ES-I3 (cell line): ENCODE data around the gene CLPX.
"Not testable (repeated sequence)": the region's sequence is repeated elsewhere in the genome, so short reads cannot be mapped to it uniquely, and the experiment has no call there.

Experiments used
- H3K36me3 ChIP-seq: 2 replicates; pipeline ENCODE4 v1.6.1; 2013; ENCODE audit warnings: mild to moderate bottlenecking, low read length, control low read depth, moderate library complexity; ENCODE audit not compliant: insufficient read depth
- H3K4me1 ChIP-seq: 2 replicates; pipeline ENCODE4 v1.6.1; 2013; ENCODE audit warnings: mild to moderate bottlenecking, control low read depth, low read length; ENCODE audit not compliant: insufficient read depth
- H3K9ac ChIP-seq: 2 replicates; pipeline ENCODE4 v1.6.1; 2013; ENCODE audit warnings: low read depth, mild to moderate bottlenecking, low read length, moderate library complexity
- H3K9me3 ChIP-seq: 2 replicates; pipeline ENCODE4 v1.6.1; 2013; ENCODE audit warnings: mild to moderate bottlenecking, low read length, moderate library complexity; ENCODE audit not compliant: control insufficient read depth, insufficient read depth

Gene CLPX

DNA sequence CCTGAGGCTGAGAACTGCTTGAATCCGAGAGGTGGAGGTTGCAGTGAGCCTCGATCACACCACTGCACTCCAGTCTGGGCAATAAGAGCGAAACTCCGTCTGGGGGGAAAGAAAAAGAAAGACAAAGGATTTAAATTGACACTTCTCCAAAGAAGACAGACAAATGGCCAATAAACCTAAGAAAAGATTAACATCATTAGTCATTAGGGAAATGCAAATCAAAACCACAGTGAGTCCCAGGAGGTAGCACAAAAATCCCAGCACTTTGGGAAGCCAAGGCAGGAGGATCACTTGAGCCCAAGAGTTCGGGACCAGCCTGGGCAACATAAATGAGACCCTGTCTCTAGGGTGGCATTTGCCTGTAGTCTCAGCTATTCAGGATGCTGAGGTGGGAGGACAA lies 12.6 kb downstream of the CLPX start:
- Histone ChIP-seq H3K4me1 (no peaks in the 10 kb centered on the region), H3K9me3 (no peaks in the 10 kb centered on the region), H3K9ac (no peak overlapping the region), H3K36me3 (no peaks in the 10 kb centered on the region; the same call in 1 of the 2 replicates)

DNA sequence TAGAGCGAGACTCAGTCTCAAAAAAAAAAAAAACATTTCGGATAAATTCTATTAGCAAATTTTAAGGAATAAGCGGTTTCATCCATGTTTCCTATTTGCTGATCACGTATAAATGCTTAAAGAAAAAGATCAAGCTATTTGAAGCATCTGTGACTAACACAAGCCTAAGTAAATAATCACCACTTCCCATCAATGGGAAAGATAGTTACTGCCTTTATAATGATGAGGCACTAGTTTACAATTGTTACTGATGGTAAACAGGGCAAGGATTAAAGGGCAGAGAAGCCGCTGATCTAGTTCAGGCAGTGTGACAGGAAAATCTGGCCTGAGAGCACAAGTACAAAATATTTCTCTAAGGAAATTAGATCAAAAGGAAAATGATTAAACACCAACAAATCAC lies 13.7 kb downstream of the CLPX start:
- Histone ChIP-seq H3K9me3 (no peaks in the 10 kb centered on the region), H3K9ac (no peak overlapping the region), H3K36me3 (no peaks in the 10 kb centered on the region; the same call in 1 of the 2 replicates), H3K4me1 (no peaks in the 10 kb centered on the region)

DNA sequence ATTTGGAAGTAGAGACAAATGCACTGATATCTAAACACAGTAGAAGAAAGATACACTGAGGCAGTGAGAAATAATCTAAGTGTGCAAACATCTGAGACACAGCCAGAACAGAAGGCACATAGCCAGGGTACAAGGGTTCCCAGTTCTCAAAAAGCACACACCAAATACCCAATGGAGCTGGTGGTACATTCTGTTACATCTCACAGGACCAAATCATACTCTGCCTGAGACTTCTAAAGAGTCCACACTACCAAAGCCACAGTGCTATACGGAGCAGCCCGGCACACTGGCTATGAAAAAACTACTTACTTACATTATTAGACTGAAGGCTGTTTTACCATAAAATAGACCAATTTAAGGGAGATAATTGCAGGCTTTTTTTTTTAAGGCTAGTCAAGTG lies 19.3 kb downstream of the CLPX start:
- H3K9ac ChIP-seq: no peak overlapping the region
- H3K9me3 ChIP-seq: no peaks in the 10 kb centered on the region
- H3K4me1 ChIP-seq: no peaks in the 10 kb centered on the region
- no peaks in the 10 kb centered on the region; the same call in 1 of the 2 replicates for H3K36me3 ChIP-seq

DNA sequence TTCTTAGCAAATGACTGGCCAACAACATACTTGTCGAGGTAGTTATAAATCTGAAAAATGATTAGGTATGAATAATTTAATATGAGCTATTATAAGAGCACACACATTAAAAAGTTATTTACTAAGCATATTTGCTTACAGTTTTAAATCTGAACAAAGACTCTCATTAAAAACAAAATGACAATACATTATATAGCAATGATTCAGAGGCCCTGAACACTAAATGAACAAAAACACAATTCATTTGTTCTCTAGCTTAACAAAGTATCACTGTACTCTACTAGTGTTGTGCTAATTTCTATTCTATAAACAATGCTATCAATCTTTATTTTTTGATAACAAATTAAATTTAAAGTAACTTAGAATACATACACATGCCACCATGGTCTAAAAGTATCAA lies 21.0 kb downstream of the CLPX start:
- H3K4me1 ChIP-seq: no peaks in the 10 kb centered on the region
- no peak overlapping the region for H3K9ac ChIP-seq
- H3K36me3 ChIP-seq: no peaks in the 10 kb centered on the region; the same call in 1 of the 2 replicates
- H3K9me3 ChIP-seq: no peaks in the 10 kb centered on the region

DNA sequence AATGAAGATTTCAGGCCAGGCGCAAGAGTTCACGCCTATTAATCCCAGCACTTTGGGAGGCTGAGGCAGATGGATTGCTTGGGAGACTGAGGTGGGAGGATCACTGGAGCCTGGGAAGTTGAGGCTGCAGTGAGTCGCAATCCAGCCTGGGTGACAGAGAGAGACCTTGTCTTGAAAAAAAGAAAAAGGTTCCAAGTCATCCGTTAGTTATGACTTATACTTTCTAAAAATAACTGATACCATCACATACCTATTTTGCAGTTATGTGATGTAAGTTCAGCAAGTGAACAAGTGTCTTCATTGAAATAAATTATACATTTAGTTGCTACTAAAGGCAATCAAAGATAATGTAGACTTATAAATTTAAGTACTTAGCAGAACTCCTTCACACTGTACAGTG lies 22.1 kb downstream of the CLPX start:
- Histone ChIP-seq H3K9me3 (no peaks in the 10 kb centered on the region), H3K4me1 (no peaks in the 10 kb centered on the region), H3K36me3 (no peaks in the 10 kb centered on the region; the same call in 1 of the 2 replicates), H3K9ac (no peak overlapping the region)

DNA sequence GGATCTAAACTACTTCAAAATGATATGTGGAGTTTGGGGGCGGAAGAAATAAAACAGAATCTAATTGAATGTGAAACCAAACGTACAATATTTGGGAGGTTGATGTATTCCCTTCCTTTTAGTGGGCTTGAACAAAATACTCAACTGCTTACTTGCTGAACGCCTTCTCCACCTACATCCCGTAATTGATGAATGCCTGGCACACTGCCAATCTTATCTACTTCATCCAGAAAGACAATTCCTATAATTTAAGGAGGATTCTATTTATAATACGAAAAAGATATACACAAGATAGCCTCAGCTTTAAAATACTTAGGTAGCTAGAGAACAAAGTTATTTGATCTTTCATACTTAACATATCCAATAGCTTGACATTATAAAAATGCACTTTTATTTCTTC lies 28.4 kb downstream of the CLPX start:
- Histone ChIP-seq H3K9me3 (no peaks in the 10 kb centered on the region), H3K4me1 (no peaks in the 10 kb centered on the region), H3K36me3 (peaks cover 8% of the 10 kb centered on the region), H3K9ac (no peak overlapping the region)

DNA sequence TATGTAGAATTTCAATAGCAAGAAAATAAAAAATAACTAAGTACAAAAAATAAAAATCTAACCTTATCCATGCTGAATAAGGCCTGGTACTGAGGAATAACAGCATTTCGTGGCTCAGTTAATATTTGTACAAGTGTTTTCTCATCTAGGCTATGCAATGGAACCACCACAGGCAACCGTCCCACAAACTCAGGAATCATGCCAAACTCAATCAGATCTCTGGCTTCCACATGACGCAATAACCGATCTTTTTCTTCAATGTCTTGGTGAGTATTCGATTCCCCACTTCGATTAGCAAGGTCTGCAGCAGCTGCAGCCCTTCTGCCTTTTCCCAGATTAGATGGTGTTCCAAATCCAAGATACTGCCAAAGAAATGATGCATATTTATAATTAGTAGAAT lies 30.4 kb downstream of the CLPX start:
- H3K36me3 ChIP-seq: peaks cover 8% of the 10 kb centered on the region
- no peaks in the 10 kb centered on the region for H3K4me1 ChIP-seq
- H3K9ac ChIP-seq: no peak overlapping the region
- H3K9me3 ChIP-seq: no peaks in the 10 kb centered on the region

DNA sequence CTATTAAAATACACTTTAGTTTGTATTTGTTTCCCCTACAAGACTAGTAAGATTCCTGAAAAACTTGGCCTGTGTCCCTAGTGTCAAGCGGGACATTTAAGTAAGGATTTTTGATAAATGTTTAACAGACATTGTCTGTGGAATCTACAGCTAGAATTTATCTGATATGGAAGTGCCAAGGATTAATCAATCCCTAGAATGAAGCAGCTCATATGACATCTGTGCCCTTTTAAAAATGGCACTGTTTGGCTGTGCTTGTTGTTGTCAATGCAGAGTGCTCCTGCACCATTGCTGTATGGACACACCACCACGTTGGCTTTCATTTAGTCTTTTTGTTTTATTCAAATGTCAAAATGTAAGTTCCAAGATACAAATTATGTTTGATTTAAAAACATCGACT lies 37.2 kb downstream of the CLPX start:
- Histone ChIP-seq H3K9ac (no peak overlapping the region), H3K4me1 (no peaks in the 10 kb centered on the region), H3K9me3 (no peaks in the 10 kb centered on the region), H3K36me3 (no peaks in the 10 kb centered on the region; the same call in 1 of the 2 replicates)

DNA sequence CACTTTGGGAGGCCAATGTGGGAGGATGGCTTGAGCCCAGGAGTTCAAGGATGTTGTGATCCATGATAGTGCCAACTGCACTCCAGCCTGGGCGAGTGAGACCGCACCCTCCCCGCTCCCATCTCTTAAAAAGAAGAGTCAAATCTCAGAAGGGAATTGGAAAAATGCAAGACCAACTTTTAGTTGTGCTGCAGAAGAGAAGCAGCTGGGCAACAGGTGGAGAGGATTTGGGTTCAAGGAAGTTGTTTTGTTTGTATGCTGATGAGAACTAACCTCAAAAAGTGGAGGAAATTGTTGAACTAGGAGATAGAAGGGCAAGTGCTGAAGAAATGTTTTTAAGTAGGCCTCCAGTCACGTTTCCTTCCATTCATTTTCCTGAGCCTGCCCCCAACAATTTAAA lies 38.7 kb downstream of the CLPX start:
- Histone ChIP-seq H3K9ac (no peak overlapping the region), H3K36me3 (no peaks in the 10 kb centered on the region; the same call in 1 of the 2 replicates), H3K4me1 (no peaks in the 10 kb centered on the region), H3K9me3 (no peaks in the 10 kb centered on the region)

DNA sequence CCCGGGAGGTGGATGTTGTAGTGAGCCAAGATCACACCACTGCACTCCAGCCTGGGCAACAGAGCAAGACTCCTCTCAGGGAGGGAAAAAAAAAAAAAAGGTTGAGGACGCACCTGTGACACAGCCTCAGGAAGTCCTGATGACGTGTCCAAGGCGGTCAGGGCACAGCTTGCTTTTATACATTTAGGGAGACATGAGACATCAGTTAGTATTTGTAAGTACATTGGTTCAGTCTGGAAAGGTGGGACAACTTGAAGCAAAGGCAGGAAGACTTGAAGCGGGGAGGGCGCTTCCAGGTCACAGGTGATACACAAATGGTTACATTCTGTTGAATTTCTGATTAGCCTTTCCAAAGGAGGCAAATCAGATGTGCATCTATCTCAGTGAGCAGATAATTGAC lies 46.5 kb downstream of the CLPX start:
- H3K4me1 ChIP-seq, H3K36me3 ChIP-seq, H3K9ac ChIP-seq: not testable (repeated sequence)
- peaks cover 14% of the 10 kb centered on the region for H3K9me3 ChIP-seq

DNA sequence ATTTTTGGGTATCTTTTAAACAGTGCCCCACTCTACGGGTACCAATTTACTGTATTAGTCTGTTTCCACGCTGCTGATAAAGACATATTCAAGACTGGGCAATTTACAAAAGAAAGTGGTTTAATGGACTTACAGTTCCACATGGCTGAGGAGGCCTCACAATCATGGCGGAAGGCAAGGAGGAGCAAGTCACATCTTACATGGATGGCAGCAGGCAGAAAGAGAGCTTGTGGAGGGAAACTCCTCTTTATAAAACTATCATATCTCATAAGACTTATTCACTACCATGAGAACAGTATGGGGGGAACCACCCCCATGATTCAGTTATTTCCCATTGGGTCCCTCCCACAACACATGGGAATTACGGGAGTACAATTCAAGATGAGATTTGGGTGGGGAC lies 47.2 kb downstream of the CLPX start:
- not testable (repeated sequence) for H3K9ac ChIP-seq, H3K4me1 ChIP-seq, H3K36me3 ChIP-seq
- peaks cover 14% of the 10 kb centered on the region for H3K9me3 ChIP-seq

DNA sequence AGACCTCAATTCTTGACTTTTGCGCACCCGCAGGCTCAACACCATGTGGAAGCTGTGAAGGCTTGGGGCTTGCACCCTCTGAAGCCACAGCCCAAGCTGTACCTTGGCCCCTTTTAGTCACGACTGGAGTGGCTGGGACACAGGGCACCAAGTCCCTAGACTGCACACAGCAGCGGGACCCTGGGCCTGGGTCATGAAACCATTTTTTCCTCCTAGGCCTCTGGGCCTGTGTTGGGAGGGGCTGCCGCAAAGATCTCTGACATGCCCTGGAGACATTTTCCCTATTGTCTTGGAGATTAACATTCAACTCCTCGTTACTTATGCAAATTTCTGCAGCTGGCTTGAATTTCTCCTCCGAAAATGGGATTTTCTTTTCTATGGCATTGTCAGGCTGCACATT lies 48.1 kb downstream of the CLPX start:
- not testable (repeated sequence) for H3K4me1 ChIP-seq, H3K36me3 ChIP-seq, H3K9ac ChIP-seq
- H3K9me3 ChIP-seq: peaks cover 14% of the 10 kb centered on the region

DNA sequence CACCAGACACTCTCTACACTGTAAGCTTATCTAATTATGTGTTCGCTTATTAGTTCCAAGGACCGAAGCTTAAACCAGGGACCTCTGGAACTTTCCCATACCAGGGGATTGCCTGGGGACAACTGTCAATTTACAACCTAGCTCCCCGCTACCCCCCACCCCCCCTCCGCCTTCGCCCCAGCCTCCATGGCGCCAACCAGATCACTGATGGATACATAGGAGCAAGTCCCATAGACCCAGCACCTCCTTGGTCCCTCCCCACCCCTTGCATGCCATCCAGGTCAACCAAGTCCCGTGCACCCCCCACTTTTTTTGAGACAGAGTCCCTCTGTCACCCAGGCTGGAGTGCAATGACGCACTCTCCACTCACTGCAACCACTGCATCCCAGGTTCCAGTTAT lies 50.6 kb downstream of the CLPX start:
- no peaks in the 10 kb centered on the region for H3K4me1 ChIP-seq
- no peaks in the 10 kb centered on the region; the same call in 1 of the 2 replicates for H3K36me3 ChIP-seq
- no peak overlapping the region for H3K9ac ChIP-seq
- H3K9me3 ChIP-seq: peaks cover 14% of the 10 kb centered on the region

DNA sequence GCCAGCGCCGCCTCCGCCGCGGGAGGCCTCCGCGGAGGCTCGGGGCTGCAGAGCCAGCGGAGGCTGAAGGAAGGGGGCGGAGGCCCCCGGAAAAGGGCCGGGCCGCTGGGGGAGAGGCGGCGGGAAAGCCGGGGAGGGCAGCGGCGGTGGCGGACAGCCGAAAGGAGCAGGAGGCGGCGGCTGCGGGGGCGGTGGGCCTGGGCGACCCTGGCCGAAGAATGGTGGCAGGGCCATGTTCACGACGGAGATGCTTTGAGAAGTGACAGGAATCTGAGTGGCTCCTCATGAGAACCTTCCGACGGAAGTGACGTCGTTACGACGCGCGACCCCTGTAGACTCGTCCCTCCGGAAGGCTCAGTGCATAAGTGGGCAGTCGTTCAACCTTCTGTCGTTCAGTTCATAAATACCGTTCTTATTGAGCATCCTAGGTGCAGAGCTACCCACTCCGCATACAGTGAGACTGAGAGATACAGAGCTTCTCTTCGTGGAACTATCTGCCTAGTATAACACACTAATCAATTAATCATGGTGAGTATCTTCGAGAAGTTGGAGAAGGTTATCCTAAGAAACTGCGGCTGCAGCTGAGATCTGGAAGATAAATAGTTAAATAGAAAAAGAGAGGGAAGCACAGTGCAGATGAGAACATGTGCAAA lies 51.5 kb downstream of the CLPX start, which contains the start of gene PDCD7:
Gene PDCD7 (minus strand): TSS at position 261 of the 653 bp plus-strand sequence. CDS start 27 bp downstream, at position 234.
- H3K36me3 ChIP-seq: peaks cover 3% of the 10 kb centered on the region
- no peaks in the 10 kb centered on the region for H3K4me1 ChIP-seq
- H3K9me3 ChIP-seq: peaks cover 10% of the 10 kb centered on the region
- peak within 1 kb of the TSS; percentile 97 for H3K9ac ChIP-seq

DNA sequence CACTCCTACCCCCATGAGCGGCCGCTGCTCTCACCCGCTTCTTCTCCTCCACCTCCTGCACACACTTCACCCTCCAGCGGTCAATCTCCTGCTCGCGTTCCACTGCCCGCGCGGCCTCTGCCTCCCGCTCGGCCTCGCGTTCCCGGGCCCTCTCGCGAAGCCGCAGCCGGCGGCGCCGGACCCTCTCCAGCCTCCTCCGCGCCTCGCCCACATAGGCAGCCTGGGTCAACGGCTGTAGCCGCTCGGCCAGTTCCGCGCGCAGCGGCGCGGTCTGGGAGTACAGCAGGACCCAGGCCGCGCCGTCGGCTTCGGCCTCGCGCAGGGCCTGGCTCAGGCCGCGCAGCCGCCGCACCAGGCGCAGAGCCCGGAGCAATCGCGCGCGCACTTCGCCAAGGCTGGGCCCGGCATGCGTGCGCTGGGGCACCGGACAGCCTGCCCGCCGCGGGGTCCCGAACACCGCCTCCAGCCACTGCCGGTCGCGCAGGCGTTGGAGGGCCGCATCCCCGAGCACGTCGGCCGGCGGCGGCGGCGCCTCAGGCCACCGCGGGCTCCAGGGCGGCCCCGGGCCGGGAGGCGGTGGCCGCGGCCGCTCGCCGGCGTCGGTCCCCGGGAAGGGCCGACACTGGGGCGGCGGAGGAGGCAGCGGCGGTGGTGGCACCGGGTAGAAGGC lies 52.1 kb downstream of the CLPX start:
- peak overlapping the region; percentile 97 for H3K9ac ChIP-seq
- H3K9me3 ChIP-seq: peaks cover 9% of the 10 kb centered on the region
- H3K4me1 ChIP-seq: no peaks in the 10 kb centered on the region
- H3K36me3 ChIP-seq: peaks cover 9% of the 10 kb centered on the region
